ENCODE data around the gene ZCCHC2.

Gene ZCCHC2

GRCh38 chr18:62586151-62586774 lies 63.4 kb downstream of the ZCCHC2 start:
- H3K27me3 ChIP-seq (replicated peaks; ENCODE audit: control insufficient read depth, insufficient read depth, low read length, poor library complexity, severe bottlenecking), result no peaks in the 10 kb centered on the region
- no peaks in the 10 kb centered on the region for H3K9me3 ChIP-seq (ENCODE audit: control insufficient read depth, low read length)
- H3K4me1 ChIP-seq (ENCODE audit: control insufficient read depth, insufficient read depth, low read length, poor library complexity, severe bottlenecking), result peaks cover 18% of the 10 kb centered on the region
- H3K36me3 ChIP-seq (ENCODE audit: control insufficient read depth, insufficient read depth, low read length), result peaks cover 4% of the 10 kb centered on the region
- peak; percentile 12 to 36 (median 19) for DNase-seq
- H3K4me3 ChIP-seq (ENCODE audit: insufficient read depth, low read depth, low read length, poor library complexity, severe bottlenecking), result peak overlapping the region; percentile 31
- H3K27ac ChIP-seq (ENCODE audit: insufficient read depth, low read length, poor library complexity, severe bottlenecking), result no peak overlapping the region

GRCh38 chr18:62586781-62587487 lies 64.1 kb downstream of the ZCCHC2 start:
- Histone ChIP-seq H3K27ac (ENCODE audit: insufficient read depth, low read length, poor library complexity, severe bottlenecking) (no peak overlapping the region), H3K27me3 (replicated peaks; ENCODE audit: control insufficient read depth, insufficient read depth, low read length, poor library complexity, severe bottlenecking) (no peaks in the 10 kb centered on the region), H3K36me3 (ENCODE audit: control insufficient read depth, insufficient read depth, low read length) (peaks cover 2% of the 10 kb centered on the region), H3K4me1 (ENCODE audit: control insufficient read depth, insufficient read depth, low read length, poor library complexity, severe bottlenecking) (peaks cover 18% of the 10 kb centered on the region), H3K9me3 (ENCODE audit: control insufficient read depth, low read length) (no peaks in the 10 kb centered on the region), H3K4me3 (ENCODE audit: insufficient read depth, low read depth, low read length, poor library complexity, severe bottlenecking) (no peak overlapping the region)
- DNase-seq, result no peak

GRCh38 chr18:62587689-62588088 lies 64.9 kb downstream of the ZCCHC2 start:
- Histone ChIP-seq H3K4me1 (ENCODE audit: control insufficient read depth, insufficient read depth, low read length, poor library complexity, severe bottlenecking) (peaks cover 18% of the 10 kb centered on the region), H3K4me3 (ENCODE audit: insufficient read depth, low read depth, low read length, poor library complexity, severe bottlenecking) (no peak overlapping the region), H3K36me3 (ENCODE audit: control insufficient read depth, insufficient read depth, low read length) (no peaks in the 10 kb centered on the region), H3K27ac (ENCODE audit: insufficient read depth, low read length, poor library complexity, severe bottlenecking) (no peak overlapping the region), H3K9me3 (ENCODE audit: control insufficient read depth, low read length) (no peaks in the 10 kb centered on the region), H3K27me3 (replicated peaks; ENCODE audit: control insufficient read depth, insufficient read depth, low read length, poor library complexity, severe bottlenecking) (no peaks in the 10 kb centered on the region)
- no peak for DNase-seq

- no peak for DNase-seq
- no peaks in the 10 kb centered on the region for H3K27me3 ChIP-seq (replicated peaks; ENCODE audit: control insufficient read depth, insufficient read depth, low read length, poor library complexity, severe bottlenecking)
- H3K36me3 ChIP-seq (ENCODE audit: control insufficient read depth, insufficient read depth, low read length), result no peaks in the 10 kb centered on the region
- H3K9me3 ChIP-seq (ENCODE audit: control insufficient read depth, low read length), result no peaks in the 10 kb centered on the region
- H3K4me3 ChIP-seq (ENCODE audit: insufficient read depth, low read depth, low read length, poor library complexity, severe bottlenecking), result no peak overlapping the region
- peaks cover 18% of the 10 kb centered on the region for H3K4me1 ChIP-seq (ENCODE audit: control insufficient read depth, insufficient read depth, low read length, poor library complexity, severe bottlenecking)
- H3K27ac ChIP-seq (ENCODE audit: insufficient read depth, low read length, poor library complexity, severe bottlenecking), result no peak overlapping the region
Observed at GRCh38 chr18:62588217-62588616, 65.4 kb downstream of the ZCCHC2 start.

- H3K4me1 ChIP-seq (ENCODE audit: control insufficient read depth, insufficient read depth, low read length, poor library complexity, severe bottlenecking), result no peaks in the 10 kb centered on the region
- DNase-seq, result no peak
- no peak overlapping the region for H3K27ac ChIP-seq (ENCODE audit: insufficient read depth, low read length, poor library complexity, severe bottlenecking)
- H3K36me3 ChIP-seq (ENCODE audit: control insufficient read depth, insufficient read depth, low read length), result no peaks in the 10 kb centered on the region
- peaks cover 5% of the 10 kb centered on the region for H3K27me3 ChIP-seq (replicated peaks; ENCODE audit: control insufficient read depth, insufficient read depth, low read length, poor library complexity, severe bottlenecking)
- H3K9me3 ChIP-seq (ENCODE audit: control insufficient read depth, low read length), result no peaks in the 10 kb centered on the region
- H3K4me3 ChIP-seq (ENCODE audit: insufficient read depth, low read depth, low read length, poor library complexity, severe bottlenecking), result no peak overlapping the region
Observed at GRCh38 chr18:62590799-62591590, 68.2 kb downstream of the ZCCHC2 start.

GRCh38 chr18:62596145-62597005 lies 73.5 kb downstream of the ZCCHC2 start:
- H3K4me1 ChIP-seq (ENCODE audit: control insufficient read depth, insufficient read depth, low read length, poor library complexity, severe bottlenecking), result peaks cover 10% of the 10 kb centered on the region
- no peak overlapping the region for H3K4me3 ChIP-seq (ENCODE audit: insufficient read depth, low read depth, low read length, poor library complexity, severe bottlenecking)
- DNase-seq, result no peak
- peaks cover 33% of the 10 kb centered on the region for H3K27me3 ChIP-seq (replicated peaks; ENCODE audit: control insufficient read depth, insufficient read depth, low read length, poor library complexity, severe bottlenecking)
- no peak overlapping the region for H3K27ac ChIP-seq (ENCODE audit: insufficient read depth, low read length, poor library complexity, severe bottlenecking)
- H3K9me3 ChIP-seq (ENCODE audit: control insufficient read depth, low read length), result no peaks in the 10 kb centered on the region
- no peaks in the 10 kb centered on the region for H3K36me3 ChIP-seq (ENCODE audit: control insufficient read depth, insufficient read depth, low read length)

- Histone ChIP-seq H3K27ac (ENCODE audit: insufficient read depth, low read length, poor library complexity, severe bottlenecking) (no peak overlapping the region), H3K36me3 (ENCODE audit: control insufficient read depth, insufficient read depth, low read length) (no peaks in the 10 kb centered on the region), H3K4me1 (ENCODE audit: control insufficient read depth, insufficient read depth, low read length, poor library complexity, severe bottlenecking) (peaks cover 2% of the 10 kb centered on the region), H3K4me3 (ENCODE audit: insufficient read depth, low read depth, low read length, poor library complexity, severe bottlenecking) (no peak overlapping the region), H3K27me3 (replicated peaks; ENCODE audit: control insufficient read depth, insufficient read depth, low read length, poor library complexity, severe bottlenecking) (peaks cover 19% of the 10 kb centered on the region), H3K9me3 (ENCODE audit: control insufficient read depth, low read length) (no peaks in the 10 kb centered on the region)
- no peak for DNase-seq
Observed at GRCh38 chr18:62601871-62602270, 79.0 kb downstream of the ZCCHC2 start.

GRCh38 chr18:62602706-62603105 lies 79.9 kb downstream of the ZCCHC2 start:
- Histone ChIP-seq H3K9me3 (ENCODE audit: control insufficient read depth, low read length) (no peaks in the 10 kb centered on the region), H3K27me3 (replicated peaks; ENCODE audit: control insufficient read depth, insufficient read depth, low read length, poor library complexity, severe bottlenecking) (peaks cover 13% of the 10 kb centered on the region), H3K4me1 (ENCODE audit: control insufficient read depth, insufficient read depth, low read length, poor library complexity, severe bottlenecking) (no peaks in the 10 kb centered on the region), H3K4me3 (ENCODE audit: insufficient read depth, low read depth, low read length, poor library complexity, severe bottlenecking) (no peak overlapping the region), H3K27ac (ENCODE audit: insufficient read depth, low read length, poor library complexity, severe bottlenecking) (no peak overlapping the region), H3K36me3 (ENCODE audit: control insufficient read depth, insufficient read depth, low read length) (no peaks in the 10 kb centered on the region)
- DNase-seq, result no peak

- no peak for DNase-seq
- Histone ChIP-seq H3K27ac (ENCODE audit: insufficient read depth, low read length, poor library complexity, severe bottlenecking) (no peak overlapping the region), H3K4me1 (ENCODE audit: control insufficient read depth, insufficient read depth, low read length, poor library complexity, severe bottlenecking) (no peaks in the 10 kb centered on the region), H3K36me3 (ENCODE audit: control insufficient read depth, insufficient read depth, low read length) (no peaks in the 10 kb centered on the region), H3K27me3 (replicated peaks; ENCODE audit: control insufficient read depth, insufficient read depth, low read length, poor library complexity, severe bottlenecking) (peaks cover 13% of the 10 kb centered on the region), H3K9me3 (ENCODE audit: control insufficient read depth, low read length) (no peaks in the 10 kb centered on the region), H3K4me3 (ENCODE audit: insufficient read depth, low read depth, low read length, poor library complexity, severe bottlenecking) (no peak overlapping the region)
Observed at GRCh38 chr18:62603211-62603610, 80.4 kb downstream of the ZCCHC2 start.

All from effector memory CD4-positive, alpha-beta T cell (primary cell).